SK-N-SH (cell line): ENCODE data around the gene NDUFA12. TPM values are rescaled to one million over a fixed set of nuclear protein-coding genes. Genes with fewer than 3 reads are reported as not detected.

Source experiments
- CTCF ChIA-PET: fragments of 300-600, 350-600 bp; formaldehyde crosslinking; extraction: SDS; loops from one replicate; lab custom pipeline; 2021; lab: Yijun Ruan, JAX
- POLR2A ChIA-PET: fragments of 350-600 bp; sonication (Branson Sonifier 250); formaldehyde crosslinking; extraction: SDS; loops from one replicate; lab custom pipeline; 2020; ENCODE audit warnings: antibody characterized with exemption, inconsistent platforms; lab: Yijun Ruan, JAX
- DNase-seq: peaks from one replicate; pipeline ENCODE4 v3.0.0; 2012
- H2AFZ ChIP-seq: fragments of 200-600 bp; sonication (generic); 2 replicates; pipeline ENCODE4 v1.8.1; 2016; ENCODE audit warnings: antibody characterized with exemption, mild to moderate bottlenecking, low read depth
- H3F3A ChIP-seq: fragments of 200-600 bp; sonication (generic); replicated peaks from 2 replicates; pipeline ENCODE3; 2016; ENCODE audit warnings: antibody characterized with exemption, mild to moderate bottlenecking; ENCODE audit not compliant: insufficient read depth
- H3K27ac ChIP-seq, 2 experiments: fragments of 200-500 bp in 1 of 2; fragments of 200-600 bp in 1 of 2; sonication (Bioruptor generic) in 1 of 2; sonication (generic), shearing (Covaris generic) in 1 of 2; 2 replicates each; pipeline versions ENCODE4 v1.5.1 to v1.6.1; 2014 to 2016; ENCODE audit warnings: low read depth in 2 of 2, inconsistent platforms in 1 of 2, low read length in 1 of 2, mild to moderate bottlenecking in 1 of 2, mixed read lengths in 1 of 2
- H3K27me3 ChIP-seq: fragments of 200-600 bp; sonication (generic), shearing (Covaris generic); 2 replicates; pipeline ENCODE4 v1.6.1; 2016; ENCODE audit warnings: mixed run types; ENCODE audit not compliant: insufficient read depth
- H3K36me3 ChIP-seq, 2 experiments: fragments of 200-500 bp in 1 of 2; fragments of 200-600 bp in 1 of 2; sonication (Bioruptor generic) in 1 of 2; sonication (generic) in 1 of 2; replicated peaks in 1 of 2; 2 replicates each; pipeline versions ENCODE3 to v1.5.1; 2014 to 2016; ENCODE audit warnings: low read length in 1 of 2, mild to moderate bottlenecking in 1 of 2; ENCODE audit not compliant: insufficient read depth in 2 of 2, control insufficient read depth in 1 of 2
- H3K4me1 ChIP-seq, 2 experiments: fragments of 200-500 bp in 1 of 2; fragments of 200-600 bp in 1 of 2; sonication (Bioruptor generic) in 1 of 2; sonication (generic), shearing (Covaris generic) in 1 of 2; 2 replicates each; pipeline versions ENCODE4 v1.5.1 to v1.6.1; 2014 to 2016; ENCODE audit warnings: low read depth in 1 of 2, low read length in 1 of 2, mixed run types in 1 of 2; ENCODE audit not compliant: insufficient read depth in 2 of 2, control insufficient read depth in 1 of 2
- H3K4me2 ChIP-seq: fragments of 200-600 bp; sonication (generic), shearing (Covaris generic); 2 replicates; pipeline ENCODE4 v1.6.1; 2017; ENCODE audit warnings: mixed run types
- H3K4me3 ChIP-seq, 2 experiments: fragments of 200-500 bp in 1 of 2; fragments of 200-600 bp in 1 of 2; sonication (Bioruptor generic) in 1 of 2; sonication (generic), shearing (Covaris generic) in 1 of 2; 2 replicates each; pipeline versions ENCODE4 v1.5.1 to v1.8.1; 2014 to 2016; ENCODE audit warnings: low read depth in 2 of 2, inconsistent platforms in 1 of 2, low read length in 1 of 2, mild to moderate bottlenecking in 1 of 2, mixed read lengths in 1 of 2, moderate library complexity in 1 of 2
- H3K79me2 ChIP-seq: fragments of 200-600 bp; sonication (generic); 2 replicates; pipeline ENCODE4 v1.8.1; 2017; ENCODE audit warnings: mild to moderate bottlenecking; ENCODE audit not compliant: insufficient read depth
- H3K9ac ChIP-seq: fragments of 200-600 bp; sonication (generic); 2 replicates; pipeline ENCODE4 v1.6.1; 2017; ENCODE audit warnings: mixed run types
- H3K9me2 ChIP-seq: fragments of 200-600 bp; sonication (generic); 2 replicates; pipeline ENCODE4 v1.6.1; 2017; ENCODE audit warnings: mixed run types
- H3K9me3 ChIP-seq: fragments of 200-600 bp; sonication (generic); 2 replicates; pipeline ENCODE4 v1.6.1; 2017; ENCODE audit warnings: mixed run types, mild to moderate bottlenecking, moderate library complexity
- H4K20me1 ChIP-seq: fragments of 200-600 bp; sonication (generic); 2 replicates; pipeline ENCODE4 v1.6.1; 2017; ENCODE audit warnings: mild to moderate bottlenecking, mixed run types; ENCODE audit not compliant: insufficient read depth
- CHD2 ChIP-seq: fragments of 150-350 bp; IDR thresholded peaks from 2 replicates; pipeline ENCODE4 v1.6.1; 2018; ENCODE audit warnings: low read length; ENCODE audit not compliant: partially characterized antibody
- CTCF ChIP-seq: fragments of 200-600 bp; sonication (generic); IDR thresholded peaks from 2 replicates; pipeline ENCODE4 v1.6.1; 2017; ENCODE audit warnings: antibody characterized with exemption, mild to moderate bottlenecking, moderate library complexity
- EP300 ChIP-seq, 2 experiments: IDR thresholded peaks; 2 replicates each; pipeline versions ENCODE4 v1.4.0 to v1.6.1; 2012; ENCODE audit warnings: borderline replicate concordance in 1 of 2, low read depth in 1 of 2, low read length in 1 of 2
- EZH2phosphoT487 ChIP-seq: fragments of 200-600 bp; sonication (generic); IDR thresholded peaks from 2 replicates; pipeline ENCODE4 v1.6.1; 2017; ENCODE audit warnings: low read depth, mixed run types, mild to moderate bottlenecking, antibody characterized with exemption, moderate library complexity, borderline replicate concordance
- FOXJ3 ChIP-seq: sonication (generic); formaldehyde crosslinking; IDR thresholded peaks from 2 replicates; pipeline ENCODE4 v1.5.1; 2020; ENCODE audit warnings: mild to moderate bottlenecking, missing genetic modification reagents
- GABPA ChIP-seq: IDR thresholded peaks from 2 replicates; pipeline ENCODE4 v1.4.0; 2012; ENCODE audit warnings: low read depth, mild to moderate bottlenecking
- GATA2 ChIP-seq: sonication (generic); formaldehyde crosslinking; IDR thresholded peaks from 2 replicates; pipeline ENCODE4 v1.5.0; 2020; ENCODE audit warnings: mild to moderate bottlenecking, missing genetic modification reagents
- IRF3 ChIP-seq: fragments of 150-350 bp; IDR thresholded peaks from 2 replicates; pipeline ENCODE4 v1.6.1; 2016; ENCODE audit warnings: mild to moderate bottlenecking, low read depth, low read length
- NRF1 ChIP-seq: IDR thresholded peaks from 2 replicates; pipeline ENCODE4 v1.6.1; 2012; ENCODE audit warnings: low read depth, mild to moderate bottlenecking, low read length
- RAD21 ChIP-seq: IDR thresholded peaks from 2 replicates; pipeline ENCODE4 v1.6.1; 2012; ENCODE audit warnings: mild to moderate bottlenecking, low read length
- RFX5 ChIP-seq: IDR thresholded peaks from 2 replicates; pipeline ENCODE4 v1.6.1; 2012; ENCODE audit warnings: mild to moderate bottlenecking, improper control_type of control experiment, low read length
- RXRA ChIP-seq: IDR thresholded peaks from 2 replicates; pipeline ENCODE4 v1.4.0; 2012; ENCODE audit warnings: low read depth, mild to moderate bottlenecking, borderline replicate concordance
- SMC3 ChIP-seq: IDR thresholded peaks from 2 replicates; pipeline ENCODE4 v1.6.1; 2012; ENCODE audit warnings: low read depth, low read length, improper control_type of control experiment
- TAF1 ChIP-seq: IDR thresholded peaks from 2 replicates; pipeline ENCODE4 v1.6.1; 2012; ENCODE audit warnings: low read depth, mild to moderate bottlenecking, low read length, moderate library complexity, borderline replicate concordance
- TCF12 ChIP-seq: IDR thresholded peaks from 2 replicates; pipeline ENCODE4 v1.4.0; 2012
- USF1 ChIP-seq: IDR thresholded peaks from 2 replicates; pipeline ENCODE4 v1.4.0; 2012; ENCODE audit warnings: low read depth, borderline replicate concordance
- ZBTB33 ChIP-seq: IDR thresholded peaks from 2 replicates; pipeline ENCODE4 v1.4.0; 2012; ENCODE audit warnings: low read depth, borderline replicate concordance
- WGBS: methylation state at CpG from one replicate; pipeline ENCODE4 v1.1.6; 2017; ENCODE audit warnings: low lambda C conversion rate; 5-methylcytosine and 5-hydroxymethylcytosine counted together
- polyA plus RNA-seq, 3 experiments: library from polyadenylated mRNA; depleted of rRNA; stranded (reverse); fragments of >200 nt; gene quantifications; 2 replicates each; pipeline ENCODE4 v1.2.3, GENCODE V29; 2012

Gene NDUFA12
- polyA plus RNA-seq, 1 of the 3 experiments (the other 2 are of a cell fraction): 106 TPM

GRCh38 chr12:95002754-95003153, 743 bp downstream of the NDUFA12 start:
- 0 out of 2 replicates have a peak, but pooled peaks cover 2% of the 10 kb centered on the region for H3K9me3 ChIP-seq
- H3K79me2 ChIP-seq: peaks cover 49% of the 10 kb centered on the region
- DNase-seq: no peak
- ChIA-PET POLR2A (no interaction called here), CTCF (no interaction called here)
- no peaks in the 10 kb centered on the region for H3K9me2 ChIP-seq
- peak overlapping the region; percentile 77 to 84; a peak in 3 of 4 replicates for H3K27ac ChIP-seq
- H3K4me3 ChIP-seq: peak overlapping the region; percentile 71 to 94
- no peaks in the 10 kb centered on the region for H4K20me1 ChIP-seq
- peaks cover 4% of the 10 kb centered on the region for H3F3A ChIP-seq
- peaks cover 2 to 12% of the 10 kb centered on the region in 2 experiments for H3K36me3 ChIP-seq
- H2AFZ ChIP-seq: peak overlapping the region; percentile 94
- peak overlapping the region; percentile 78 for H3K4me2 ChIP-seq
- 10% methylated on average over 3 of the region's 3 CpGs for WGBS
- no peaks in the 10 kb centered on the region for H3K27me3 ChIP-seq
- peak overlapping the region; percentile 81 for H3K9ac ChIP-seq
- H3K4me1 ChIP-seq: no peaks in the 10 kb centered on the region
- TF ChIP-seq IRF3 (no peak), TCF12 (no peak), USF1 (no peak), NRF1 (no peak), EP300 (IDR thresholded peaks at IDR 0.05; ENCODE audit: borderline replicate concordance in 1 of 2, low read depth in 1 of 2, low read length in 1 of 2) (no peak), RAD21 (no peak), CHD2 (no peak), EZH2phosphoT487 (no peak), GATA2 (no peak), SMC3 (no peak), GABPA (no peak), FOXJ3 (CRISPR knock-in tag) (no peak), RFX5 (no peak), RXRA (no peak), TAF1 (no peak), ZBTB33 (no peak), CTCF (no peak)
